Hippocampal formation (tissue), 2 donors: ENCODE measurements around the gene KRTAP12-3.
"Not testable (repeated sequence)": the region's sequence is repeated elsewhere in the genome, so short reads cannot be mapped to it uniquely, and the experiment has no call there.

Experiments
- DNase-seq, 2 donors: peaks; one replicate each; lab custom pipeline; 2025; lab: John Stamatoyannopoulos, UW

The KRTAP12-3 gene

GRCh38 chr21:44685050-44685449 is 27.3 kb downstream of the KRTAP12-3 start:
- DNase-seq = not testable (repeated sequence)

- DNase-seq = no peak
Observed at GRCh38 chr21:44686000-44686781, 28.5 kb downstream of the KRTAP12-3 start.

- no peak for DNase-seq
Observed at GRCh38 chr21:44686843-44687561, 29.3 kb downstream of the KRTAP12-3 start.

DNA sequence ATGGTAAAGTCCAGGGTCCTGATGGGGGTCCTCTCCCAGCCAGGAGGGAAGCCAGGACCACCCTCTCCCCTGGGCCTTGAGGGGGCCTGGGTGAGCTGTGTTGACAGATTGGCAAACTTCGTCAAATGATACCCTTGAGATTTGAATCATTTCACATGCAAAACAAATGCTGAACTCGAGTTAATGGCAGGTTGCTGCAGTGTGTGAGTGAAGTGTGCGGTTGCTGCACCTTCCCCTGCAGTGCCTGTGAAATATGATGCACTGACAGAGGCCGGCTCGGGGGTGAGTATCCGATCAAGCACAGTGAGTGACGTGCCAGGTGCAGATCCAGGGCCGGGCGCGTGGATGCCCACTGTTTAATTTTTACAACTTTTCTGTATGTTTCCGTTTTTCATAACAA is 29.9 kb downstream of the KRTAP12-3 start:
- DNase-seq = no peak

- DNase-seq = not testable (repeated sequence)
Observed at GRCh38 chr21:44689740-44690139, 32.0 kb downstream of the KRTAP12-3 start.

DNA sequence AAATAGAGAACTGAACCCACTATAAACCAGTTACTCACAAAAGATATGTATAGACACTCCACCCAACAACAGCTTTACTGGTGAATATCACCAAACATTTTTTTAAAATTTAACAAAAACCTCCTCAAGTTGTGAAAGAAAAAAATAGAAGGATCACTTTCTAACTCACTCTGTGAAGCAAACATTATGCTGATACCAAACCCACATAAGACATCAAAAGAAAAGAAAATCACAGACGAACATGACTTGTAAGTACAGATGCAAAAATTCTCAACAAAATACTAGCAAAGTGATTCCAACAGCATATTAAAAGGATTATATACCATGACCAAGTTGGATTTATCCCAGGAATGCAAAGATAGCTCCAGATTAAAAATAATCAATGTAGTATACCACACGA is 34.0 kb downstream of the KRTAP12-3 start:
- DNase-seq = no peak

DNA sequence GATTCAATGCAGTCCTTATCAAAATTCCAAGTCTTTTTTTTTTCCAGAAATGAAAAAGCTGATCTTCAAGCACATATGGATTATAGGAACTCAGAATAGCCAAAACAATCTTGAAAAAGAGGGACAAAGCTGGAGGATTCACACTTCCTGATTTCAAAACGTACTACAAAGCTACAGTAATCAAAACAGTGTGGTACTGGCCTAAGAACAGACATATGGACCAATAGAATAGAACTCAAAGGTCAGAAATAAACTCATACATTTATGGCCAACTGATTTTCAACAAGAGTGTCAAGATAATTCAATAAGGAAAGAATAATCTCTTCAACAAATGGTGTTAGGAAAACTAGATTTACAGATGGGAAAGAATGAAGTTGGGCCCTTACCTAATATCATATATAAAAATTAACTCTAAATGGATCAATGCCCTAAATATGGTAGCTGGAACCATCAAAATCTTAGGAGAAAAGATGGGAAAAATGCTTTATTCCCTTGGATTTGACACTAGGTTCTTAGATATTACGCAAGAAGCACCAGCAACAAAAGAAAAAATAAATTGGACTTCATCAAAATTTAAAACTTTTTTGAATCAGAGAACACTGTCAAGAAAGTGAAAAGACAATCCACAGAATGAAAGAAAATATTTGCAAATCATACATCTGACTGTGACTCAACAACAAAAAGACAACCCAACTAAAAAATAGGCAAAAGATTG is 35.2 kb downstream of the KRTAP12-3 start:
- no peak for DNase-seq

GRCh38 chr21:44694776-44695175 is 37.0 kb downstream of the KRTAP12-3 start:
- no peak for DNase-seq

GRCh38 chr21:44695184-44695583 is 37.5 kb downstream of the KRTAP12-3 start:
- no peak for DNase-seq

- no peak for DNase-seq
Observed at GRCh38 chr21:44695641-44696040, 37.9 kb downstream of the KRTAP12-3 start.

DNA sequence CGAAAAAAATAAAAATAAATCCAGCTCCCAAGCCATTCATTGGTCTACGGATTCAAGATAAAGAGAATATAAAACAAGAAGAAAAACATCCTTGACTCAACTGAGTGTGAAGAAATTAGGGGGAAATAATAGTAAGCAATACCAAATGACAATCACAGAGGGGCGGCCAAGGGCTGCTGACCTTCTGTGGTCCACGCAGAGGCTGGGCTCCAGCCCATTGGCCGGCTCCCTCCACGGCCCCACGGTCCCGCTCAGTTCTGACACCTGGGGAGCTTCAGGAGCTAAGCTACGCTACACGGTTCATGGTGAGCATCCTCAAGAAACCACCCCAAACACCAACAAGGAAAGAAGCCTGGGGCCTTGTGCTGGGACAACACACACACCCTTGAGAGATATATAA is 38.8 kb downstream of the KRTAP12-3 start:
- no peak for DNase-seq

- not testable (repeated sequence) for DNase-seq
Observed at GRCh38 chr21:44697172-44697810, 39.6 kb downstream of the KRTAP12-3 start, which contains the start of gene KRTAP10-12. KRTAP10-12 (plus strand) TSS chr21:44697172; CDS start chr21:44697202, 30 bp downstream.

DNA sequence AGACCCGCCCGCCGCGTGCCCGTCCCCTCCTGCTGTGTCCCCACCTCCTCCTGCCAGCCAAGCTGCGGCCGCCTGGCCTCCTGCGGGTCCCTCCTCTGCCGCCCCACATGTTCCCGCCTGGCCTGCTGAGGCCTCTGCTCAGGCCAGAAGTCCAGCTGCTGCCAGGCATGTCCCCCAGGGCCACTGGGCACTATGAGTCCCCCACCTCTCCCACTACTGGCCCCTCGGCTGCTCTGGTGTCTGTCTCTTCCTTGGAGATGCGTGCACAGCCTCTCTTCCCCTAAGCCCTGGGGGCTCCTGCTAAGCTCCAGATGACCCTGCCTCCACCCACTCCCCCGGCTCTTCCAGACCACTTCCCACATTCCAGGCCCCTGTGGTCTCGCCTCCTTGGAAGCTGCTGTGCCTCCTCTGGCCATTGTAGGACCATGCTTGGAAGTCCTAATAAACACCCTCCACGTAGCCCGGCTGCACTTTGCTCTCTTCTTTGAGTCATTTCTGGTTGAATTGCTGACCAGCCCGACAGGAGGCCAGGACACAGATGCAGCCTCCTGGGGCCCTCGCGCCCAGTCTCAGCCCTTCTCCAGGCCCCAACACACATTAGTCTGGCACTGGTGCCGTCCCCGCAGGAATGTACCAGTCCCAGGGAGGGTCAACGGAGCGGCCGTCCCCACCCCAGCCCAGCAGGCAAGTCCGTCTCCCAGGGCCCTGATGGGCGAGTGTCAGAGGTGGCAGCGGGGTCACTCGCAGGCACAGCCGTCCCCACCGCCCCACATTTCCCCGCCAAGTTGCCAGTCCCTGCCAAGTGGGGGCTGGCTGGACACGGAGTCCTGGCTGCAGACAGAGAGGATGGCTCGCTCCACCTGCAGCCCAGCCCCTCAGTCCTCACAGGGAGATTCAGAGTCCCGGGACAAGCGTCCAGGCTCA is 40.3 kb downstream of the KRTAP12-3 start:
- no peak for DNase-seq

GRCh38 chr21:44699502-44700001 is 41.8 kb downstream of the KRTAP12-3 start:
- DNase-seq = no peak

- no peak for DNase-seq
Observed at GRCh38 chr21:44700101-44701022, 42.6 kb downstream of the KRTAP12-3 start.

DNA sequence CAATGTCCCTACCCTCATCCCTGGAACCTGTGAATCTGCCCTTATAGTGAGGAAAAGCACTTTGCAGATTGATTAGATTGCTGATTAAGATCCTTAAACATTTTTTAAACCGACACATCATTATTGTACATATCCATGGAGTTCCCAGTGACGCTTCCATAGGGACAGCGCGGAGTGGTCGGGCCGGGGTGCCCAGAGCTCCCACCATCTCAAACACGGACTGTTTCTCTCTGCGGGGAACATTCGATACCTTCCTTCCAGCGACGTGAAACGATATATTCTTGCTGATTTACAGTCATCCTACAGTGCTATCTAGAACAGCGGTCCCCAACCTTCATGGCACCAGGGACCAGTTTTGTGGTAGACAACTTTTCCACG is 43.3 kb downstream of the KRTAP12-3 start:
- DNase-seq = no peak

- DNase-seq = no peak
Observed at GRCh38 chr21:44701541-44701940, 43.8 kb downstream of the KRTAP12-3 start.

DNA sequence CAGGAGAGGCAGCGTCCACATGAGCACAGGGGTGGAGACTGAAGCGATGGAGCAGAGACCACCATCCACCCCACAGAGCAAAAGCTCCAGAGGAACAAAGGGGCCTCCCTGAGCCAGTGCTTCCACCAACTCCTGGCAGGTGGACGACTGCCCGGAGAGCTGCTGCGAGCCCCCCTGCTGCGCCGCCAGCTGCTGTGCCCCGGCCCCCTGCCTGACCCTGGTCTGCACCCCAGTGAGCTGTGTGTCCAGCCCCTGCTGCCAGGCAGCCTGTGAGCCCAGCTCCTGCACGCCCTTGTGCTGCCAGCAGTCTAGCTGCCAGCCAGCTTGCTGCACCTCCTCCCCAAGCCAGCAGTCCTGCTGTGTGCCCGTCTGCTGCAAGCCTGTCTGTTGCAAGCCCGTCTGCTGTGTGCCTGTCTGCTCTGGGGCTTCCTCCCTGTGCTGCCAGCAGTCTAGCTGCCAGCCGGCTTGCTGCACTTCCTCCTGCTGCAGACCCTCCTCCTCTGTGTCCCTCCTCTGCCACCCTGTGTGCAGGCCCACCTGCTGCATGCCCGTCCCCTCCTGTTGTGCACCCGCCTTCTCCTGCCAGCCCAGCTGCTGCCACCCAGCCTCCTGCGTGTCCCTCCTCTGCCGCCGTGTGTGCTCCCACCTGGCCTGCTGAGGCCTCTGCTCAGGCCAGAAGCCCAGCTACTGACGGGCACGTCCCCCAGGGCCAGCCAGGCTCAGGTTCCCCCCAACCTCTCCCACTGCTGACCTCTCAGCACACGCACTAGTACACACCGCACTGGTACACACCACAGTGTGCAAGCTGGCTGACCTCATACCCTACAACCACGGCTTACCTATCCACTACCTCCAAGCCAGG is 44.6 kb downstream of the KRTAP12-3 start:
- no peak for DNase-seq
